HS-27A (cell line): ENCODE measurements around the gene NUDT14.

ENCODE experiments used
- DNase-seq: peaks from one replicate; pipeline ENCODE4 v3.0.0-alpha.2; 2012; ENCODE audit warnings: low read depth, missing footprints

NUDT14 gene

DNA sequence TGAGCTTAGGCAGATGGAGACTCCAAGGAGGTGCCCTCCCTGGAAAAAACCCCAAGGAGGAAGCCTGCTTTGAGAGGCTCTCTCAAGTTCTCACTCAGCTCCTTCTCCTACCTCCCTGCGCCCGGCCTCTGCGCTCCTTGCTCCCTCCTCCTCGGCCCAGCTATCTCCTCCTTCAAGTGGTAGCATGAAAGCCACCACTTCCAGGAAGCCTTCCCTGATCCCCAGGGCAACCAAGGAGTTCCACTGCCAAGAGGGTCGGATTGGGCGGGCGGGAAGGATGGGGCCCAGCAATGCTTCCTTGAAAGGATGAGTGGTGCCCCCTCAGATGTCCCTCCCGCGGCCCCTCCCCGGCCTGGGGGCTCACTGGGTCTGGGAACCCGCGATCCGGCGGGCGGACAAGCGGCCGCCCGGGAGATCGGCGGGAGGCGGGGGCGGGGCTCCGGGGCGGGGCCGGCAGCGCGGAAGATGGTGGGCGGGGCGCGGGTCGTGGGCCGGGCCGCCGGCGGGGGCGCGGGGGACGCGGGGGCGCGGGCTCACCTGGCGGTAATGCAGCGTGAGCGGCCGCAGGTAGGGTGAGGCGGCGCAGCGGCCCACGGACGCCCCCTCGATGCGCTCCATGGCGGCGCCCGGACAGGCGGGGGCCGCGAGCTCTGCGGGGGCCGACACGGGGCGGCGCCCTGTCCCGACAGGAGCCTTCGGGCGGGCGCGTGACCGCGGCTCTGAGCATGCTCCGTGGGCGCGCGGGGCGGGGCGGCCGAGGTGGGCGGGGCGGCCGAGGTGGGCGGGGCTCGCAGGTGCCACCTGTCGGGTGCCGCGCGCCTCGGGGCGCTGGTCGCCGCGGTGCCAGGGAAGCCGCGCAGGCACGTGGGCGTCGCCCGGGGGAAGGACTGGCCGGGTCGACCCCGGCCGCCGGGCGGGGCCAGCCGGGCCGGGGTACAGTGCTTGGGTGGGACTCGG lies at the start of gene NUDT14:
TSS of gene NUDT14 (minus strand) at position 721 of the 957 bp plus-strand sequence. CDS start at position 618, 103 bp downstream.
- no peak for DNase-seq

DNA sequence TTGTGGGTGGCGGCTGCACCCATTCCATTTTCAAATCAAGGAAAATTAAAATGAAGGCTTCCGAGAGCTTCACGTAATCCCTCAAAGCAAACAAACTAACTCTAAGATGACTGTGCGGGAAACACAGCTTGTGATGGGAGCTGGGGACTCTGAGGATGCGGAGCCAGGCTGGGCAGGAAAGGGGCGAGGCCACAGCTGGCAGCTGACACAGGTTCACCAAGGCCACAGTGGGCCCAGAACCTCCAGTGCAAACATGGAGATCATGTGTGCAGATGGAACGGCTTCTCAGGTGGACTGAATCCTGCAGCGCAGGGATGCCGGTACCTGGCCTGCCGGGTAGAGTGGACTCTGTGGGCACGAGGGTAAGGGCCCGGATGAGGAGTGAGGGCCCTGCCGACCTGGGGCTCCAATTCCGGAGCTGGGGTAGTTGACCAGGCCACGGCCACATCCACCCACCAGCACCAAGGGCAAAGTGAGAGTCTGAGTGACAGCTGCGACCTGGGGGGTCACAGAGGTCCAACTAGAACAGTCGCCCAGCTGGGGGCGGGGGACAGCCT lies 48.1 kb upstream of the NUDT14 start:
- no peak for DNase-seq

DNA sequence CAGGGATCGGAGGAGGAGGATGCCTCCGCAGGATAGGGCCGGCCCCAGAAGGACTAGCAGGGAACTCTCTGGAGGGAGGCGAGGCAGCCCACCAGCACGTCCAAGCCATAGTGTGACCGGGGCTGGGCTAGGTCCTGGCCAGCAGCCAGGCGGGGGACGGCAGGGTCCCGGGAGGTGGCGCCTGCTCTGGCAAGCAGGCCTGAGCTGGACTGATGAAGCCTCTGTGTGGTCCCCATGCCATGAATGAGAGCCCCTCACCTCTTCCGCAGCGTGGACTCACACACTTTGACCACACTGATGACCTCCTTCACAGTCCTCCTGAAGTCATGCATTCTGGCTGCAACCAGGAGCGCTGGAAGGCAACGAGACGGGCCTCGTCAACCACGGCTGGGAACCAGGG lies 47.5 kb upstream of the NUDT14 start:
- DNase-seq = no peak

DNA sequence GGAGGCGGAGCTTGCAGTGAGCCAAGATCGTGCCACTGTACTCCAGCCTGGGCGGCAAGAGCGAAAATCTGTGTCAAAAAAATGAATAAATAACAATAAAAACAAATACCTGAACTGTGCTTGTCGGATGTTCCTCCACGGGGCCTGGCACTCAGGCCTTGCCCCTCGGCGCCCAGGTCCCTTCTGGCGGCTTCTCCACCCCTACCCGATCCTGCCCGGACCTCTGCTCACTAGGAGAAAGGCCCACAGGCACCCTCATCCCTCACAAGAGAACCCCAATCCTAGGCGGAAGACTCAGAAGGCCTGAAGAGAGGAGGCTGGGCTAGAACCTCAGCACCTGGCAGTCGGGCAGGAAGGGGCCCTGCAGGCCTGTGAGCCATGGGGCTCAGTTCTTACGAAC lies 46.2 kb upstream of the NUDT14 start:
- DNase-seq = no peak

DNA sequence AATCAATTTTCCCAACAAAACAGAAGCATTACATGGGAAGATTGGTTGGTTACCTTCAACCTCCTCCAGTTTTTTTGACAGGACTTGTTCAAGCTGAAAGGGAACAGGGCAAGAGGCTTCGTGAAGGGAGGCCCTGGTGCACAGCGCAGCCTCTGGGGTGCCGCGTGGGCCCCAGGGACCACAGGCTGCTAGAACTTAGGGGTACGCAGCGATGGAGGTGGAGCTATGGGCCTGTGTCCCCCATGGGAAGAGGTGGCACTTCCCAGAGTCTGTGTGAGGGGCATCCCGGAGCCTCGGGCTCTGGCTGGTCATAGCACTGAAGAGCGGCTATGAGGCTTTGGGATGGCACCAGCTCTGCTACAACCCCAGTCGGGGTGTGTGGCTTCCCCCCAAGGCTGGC lies 45.1 kb upstream of the NUDT14 start:
- no peak for DNase-seq

DNA sequence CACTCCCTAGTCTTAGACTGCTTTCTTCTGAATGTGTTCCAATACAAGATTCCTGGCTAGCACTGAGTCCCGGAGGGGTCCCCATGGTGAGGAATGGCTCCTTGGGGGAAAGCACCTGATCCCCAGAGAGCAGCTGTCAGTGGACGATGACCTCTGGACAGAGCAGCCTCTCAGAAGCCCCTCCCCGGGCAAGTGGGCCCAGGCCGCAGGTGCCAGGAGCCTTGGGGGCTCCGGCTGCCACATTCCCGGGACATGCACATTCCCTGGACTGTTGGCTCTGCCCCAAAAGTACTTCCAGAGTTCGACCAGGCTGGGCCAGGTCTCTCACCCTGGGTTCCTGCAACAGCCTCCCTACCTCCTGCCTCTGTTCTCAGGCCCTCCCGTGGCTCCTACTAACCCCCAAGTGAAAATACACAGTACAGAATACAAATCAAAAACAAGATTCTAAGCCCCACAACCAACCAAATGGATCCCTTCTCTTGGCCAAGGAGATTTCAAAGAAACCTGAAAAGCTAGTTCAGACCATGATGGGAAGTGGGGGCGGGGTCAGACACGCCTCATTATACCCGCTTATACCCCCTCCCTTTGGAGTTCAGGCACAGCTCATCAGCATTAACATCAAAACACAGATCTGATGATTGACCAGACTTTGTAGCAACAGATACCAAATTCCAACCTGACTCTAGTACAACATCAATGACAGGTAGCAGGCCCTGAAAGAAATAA lies 43.9 kb upstream of the NUDT14 start:
- no peak for DNase-seq

DNA sequence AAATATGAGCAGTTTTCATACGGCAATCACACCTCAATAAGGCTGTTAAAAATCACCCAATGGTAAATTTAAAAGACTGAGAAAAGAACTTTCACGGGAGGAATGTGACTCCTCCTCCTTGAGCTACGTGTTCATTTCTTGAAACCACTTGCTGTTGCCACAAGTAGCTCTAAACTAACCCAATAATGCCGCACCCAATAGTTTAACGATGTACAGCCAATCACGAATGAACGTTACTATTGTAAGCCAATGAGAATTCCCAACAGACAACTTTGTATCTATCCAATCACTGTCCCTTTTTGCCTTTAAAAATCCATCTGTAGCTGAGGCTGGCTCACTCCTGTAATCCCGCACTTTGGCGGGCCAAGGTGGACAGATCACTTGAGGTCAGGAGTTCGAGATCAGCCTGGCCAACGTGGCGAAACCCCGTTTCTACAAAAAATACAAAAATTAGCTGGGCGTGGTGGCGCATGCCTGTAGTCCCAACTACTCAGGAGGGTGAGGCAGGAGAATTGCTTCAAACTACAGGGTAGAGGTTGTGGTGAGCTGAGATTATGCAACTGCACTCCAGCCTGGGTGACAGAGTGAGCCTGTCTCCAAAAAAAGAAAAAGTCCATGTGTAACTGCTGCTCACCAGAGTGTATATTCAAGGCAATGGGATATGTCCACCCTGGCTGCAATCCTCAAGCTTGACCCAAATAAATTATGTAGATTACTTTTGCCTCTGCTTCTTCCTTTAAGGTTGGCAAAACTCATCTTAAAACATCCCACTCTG lies 42.8 kb upstream of the NUDT14 start:
- no peak for DNase-seq

DNA sequence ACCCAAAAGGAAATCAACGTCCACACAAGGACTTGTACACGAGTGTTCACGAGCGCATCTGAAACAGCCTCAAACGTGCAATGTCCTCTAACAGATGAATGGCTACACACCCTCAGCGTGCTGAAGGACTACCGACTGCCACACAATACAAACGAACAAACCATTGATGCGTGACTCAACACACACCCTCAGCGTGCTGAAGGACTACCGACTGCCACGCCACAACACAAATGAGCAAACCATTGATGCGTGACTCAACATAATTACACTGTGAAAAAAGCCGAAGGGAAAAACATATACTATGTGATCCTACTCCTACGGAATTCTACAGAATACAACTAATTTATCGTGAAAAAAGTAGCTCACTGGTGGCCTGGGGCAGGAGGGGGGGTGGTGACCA lies 42.1 kb upstream of the NUDT14 start:
- DNase-seq = no peak

DNA sequence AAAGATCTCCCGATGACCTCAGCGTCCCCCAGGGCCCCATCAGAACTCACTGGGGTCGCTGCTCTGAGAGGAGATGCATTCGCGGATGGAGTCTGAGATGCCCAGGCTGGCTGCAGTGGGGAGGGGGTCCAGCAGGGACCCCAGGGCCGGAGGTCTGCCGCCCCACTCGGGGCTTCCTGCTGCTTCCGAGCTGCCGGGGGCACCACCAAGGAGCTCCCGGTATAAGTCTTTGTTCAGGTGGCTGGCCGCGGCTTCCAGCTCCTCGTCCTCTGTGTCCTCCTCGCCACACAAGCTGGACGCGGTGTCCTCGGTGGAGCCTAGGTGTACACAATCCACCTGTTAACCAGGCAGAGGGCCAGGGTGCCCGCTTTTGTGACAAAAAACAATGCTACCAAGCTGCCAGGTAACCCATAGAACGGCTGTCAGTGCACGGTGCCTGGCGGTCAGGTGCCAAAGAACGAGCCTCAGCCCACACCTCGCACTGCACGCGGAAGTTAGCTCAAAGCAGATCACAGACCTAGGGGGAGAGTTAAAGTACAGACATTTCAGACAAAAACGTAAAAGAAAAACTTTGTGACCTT lies 40.6 kb upstream of the NUDT14 start:
- no peak for DNase-seq

DNA sequence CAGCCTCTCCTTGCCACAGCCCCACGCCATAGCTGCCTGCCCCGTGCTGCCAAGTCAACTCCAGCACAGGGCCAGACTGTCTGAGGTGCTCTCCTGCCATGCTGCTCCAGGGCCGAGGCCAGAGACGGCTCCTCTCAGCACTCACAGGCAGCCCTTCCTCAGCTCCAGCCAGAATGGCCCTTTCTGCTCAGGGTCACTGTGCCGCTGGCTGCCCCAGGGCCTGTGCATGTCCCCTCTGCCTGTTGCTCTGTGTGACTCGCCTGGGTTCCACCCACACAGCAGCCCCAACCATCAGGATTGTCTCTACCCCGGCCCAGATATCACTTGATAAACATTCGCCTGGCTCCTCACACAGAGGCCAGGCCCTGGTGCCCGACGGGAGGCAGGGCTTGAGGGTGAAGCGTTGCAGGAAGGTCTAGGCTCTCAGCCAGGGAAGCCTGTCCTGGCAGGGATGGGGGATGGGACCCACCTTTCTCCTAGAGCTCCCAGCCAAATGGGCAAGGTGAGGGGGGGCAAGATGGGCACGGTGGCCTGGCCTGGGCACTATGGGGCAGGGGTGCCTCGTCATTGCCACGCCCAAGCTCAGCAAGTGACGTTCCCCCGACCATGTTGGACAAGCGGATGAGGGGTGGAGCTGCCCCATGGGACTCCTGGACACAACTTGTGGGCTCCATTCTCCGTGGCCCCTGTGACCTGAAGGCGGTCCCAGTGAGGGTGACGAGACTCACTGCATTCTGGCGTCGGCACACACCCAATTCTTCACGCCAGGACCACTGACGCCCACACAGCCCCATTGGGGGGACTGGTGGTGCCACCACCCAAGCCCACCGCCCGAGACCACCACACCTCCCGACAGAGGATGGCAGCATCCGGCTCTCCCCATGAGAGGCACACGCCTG lies 39.8 kb upstream of the NUDT14 start:
- DNase-seq = no peak

DNA sequence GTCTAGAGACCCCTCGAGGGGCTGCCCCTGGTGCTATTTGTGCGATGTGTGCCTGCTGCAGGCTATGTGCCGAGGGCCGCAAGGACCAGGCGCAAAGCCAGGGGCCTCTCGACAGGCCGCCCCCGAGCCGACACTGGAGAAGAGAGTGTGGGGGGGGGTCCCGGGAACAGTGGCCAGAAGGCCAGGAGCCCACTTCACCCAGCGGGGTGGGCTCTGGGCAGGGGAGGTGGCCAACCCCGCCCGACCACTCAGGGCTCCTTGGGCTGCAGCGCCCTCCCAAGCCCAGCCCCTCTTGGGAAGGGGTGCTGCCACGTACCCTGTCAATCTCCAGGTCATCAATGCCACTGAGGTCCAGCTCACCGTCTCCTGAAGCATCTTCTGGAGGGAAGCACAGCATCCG lies 38.6 kb upstream of the NUDT14 start:
- no peak for DNase-seq

DNA sequence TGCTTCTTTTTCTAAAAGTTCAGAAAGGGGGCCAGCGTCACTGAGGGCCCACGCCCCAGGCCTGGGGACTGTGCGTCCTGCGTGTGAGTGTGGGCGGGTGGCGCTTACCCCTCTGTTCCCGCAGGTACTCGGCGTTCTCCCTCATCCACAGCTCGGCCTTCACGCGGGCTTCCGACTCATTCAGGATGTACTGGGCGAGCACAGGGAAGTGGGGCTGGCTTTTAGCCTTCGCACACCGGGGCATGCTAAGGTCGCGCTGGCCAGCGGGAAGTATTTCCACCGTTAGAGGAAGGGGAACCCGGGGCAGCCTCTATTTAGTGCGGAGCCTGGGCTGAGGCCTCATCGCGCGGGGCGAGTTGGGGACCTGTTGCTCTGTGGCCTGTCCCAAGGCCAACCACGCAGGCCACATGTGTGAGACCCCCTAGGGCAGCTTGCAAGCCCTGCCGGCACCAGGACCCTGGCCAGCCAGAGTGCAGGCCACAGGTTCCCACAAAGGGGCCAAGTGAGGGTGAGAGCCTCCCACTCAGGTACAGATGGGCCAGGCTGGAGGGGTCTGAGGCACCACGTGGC lies 38.0 kb upstream of the NUDT14 start:
- DNase-seq = no peak

DNA sequence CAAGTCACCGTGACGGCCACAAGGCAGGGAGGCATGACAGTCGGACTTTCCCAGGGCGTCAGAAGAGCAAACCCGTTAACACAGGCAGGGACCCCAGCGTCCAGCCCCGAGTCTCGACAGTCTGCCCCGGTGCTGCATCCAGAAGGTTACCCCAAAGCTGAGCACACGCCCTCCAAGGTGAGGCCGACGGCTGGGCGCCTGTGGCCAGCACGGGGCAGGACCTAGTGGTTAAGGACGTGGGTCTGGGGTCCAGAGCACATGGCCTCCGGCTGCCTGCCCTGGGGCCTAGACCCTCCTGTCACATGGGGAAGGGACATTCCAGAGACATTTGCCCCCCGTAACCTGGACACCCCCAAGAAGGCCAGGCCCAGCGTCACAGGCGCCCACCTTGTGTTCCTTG lies 37.5 kb upstream of the NUDT14 start:
- no peak for DNase-seq

DNA sequence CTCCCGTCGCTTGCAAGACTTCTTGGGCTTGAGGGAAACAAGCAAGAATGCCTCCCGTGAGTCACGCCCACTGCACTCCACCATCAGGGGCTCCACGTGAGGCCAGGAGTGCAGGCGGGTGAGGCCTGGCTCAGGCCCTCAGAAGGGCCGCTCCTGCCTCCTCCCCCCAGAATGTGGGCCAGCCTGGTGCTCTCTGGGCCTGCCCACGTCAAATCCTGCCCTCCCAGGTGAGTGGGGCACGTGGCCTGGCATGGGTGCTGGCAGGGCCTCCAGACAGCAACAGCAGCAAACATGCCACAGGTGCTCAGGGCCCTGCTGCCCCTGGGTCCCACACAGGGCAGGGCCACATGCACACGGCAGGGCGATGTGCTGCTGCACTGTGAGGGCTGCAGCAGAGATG lies 36.7 kb upstream of the NUDT14 start:
- no peak for DNase-seq

DNA sequence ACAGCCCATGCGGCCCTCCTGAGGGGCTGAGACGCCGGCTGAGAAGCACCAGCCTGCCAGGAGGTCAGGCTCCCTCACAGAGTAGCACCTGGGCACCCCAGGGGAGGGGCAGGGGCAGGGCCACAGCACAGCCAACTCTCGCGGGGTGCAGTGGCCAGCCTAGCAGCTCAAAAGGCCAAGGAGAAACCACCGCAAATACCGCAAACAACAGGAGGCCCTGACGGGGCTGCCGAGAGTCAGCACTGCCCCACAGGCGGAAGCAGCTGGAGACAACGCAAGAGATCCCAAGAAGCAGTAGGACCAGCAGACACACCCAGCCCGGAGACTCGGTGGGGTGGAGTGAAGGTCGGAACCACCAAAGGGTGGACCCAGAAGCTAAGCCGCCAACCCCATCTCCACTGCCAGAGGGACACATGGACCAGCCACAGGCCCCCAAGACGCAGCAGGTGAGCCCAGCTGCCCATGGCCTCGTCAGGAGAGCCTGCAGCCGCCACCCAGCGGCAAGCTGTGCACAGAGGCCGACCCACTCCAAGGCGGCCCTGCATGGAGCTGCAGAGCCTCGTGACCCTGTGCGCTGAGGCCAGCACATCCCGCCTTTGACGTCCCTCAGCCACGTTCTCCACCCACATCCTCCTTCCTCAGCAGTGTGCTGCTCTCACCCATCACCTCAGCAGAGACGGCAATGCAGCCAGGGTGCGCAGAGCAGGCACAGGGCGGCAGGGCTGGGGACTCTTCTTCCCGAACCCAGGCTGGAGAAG lies 35.6 kb upstream of the NUDT14 start:
- DNase-seq = no peak

DNA sequence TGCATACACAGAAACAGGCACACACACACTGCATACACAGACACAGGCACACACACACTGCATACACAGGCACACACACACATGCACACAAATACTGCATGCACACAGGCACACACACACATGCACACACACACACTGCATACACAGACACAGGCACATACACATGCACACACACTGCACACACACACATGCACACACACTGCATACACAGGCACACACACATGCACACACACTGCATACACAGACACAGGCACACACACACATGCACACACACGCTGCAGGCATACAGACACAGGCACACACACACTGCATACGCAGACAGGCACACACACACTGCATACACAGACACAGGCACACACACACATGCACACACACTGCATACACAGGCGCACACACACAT lies 34.5 kb upstream of the NUDT14 start:
- DNase-seq = no peak

DNA sequence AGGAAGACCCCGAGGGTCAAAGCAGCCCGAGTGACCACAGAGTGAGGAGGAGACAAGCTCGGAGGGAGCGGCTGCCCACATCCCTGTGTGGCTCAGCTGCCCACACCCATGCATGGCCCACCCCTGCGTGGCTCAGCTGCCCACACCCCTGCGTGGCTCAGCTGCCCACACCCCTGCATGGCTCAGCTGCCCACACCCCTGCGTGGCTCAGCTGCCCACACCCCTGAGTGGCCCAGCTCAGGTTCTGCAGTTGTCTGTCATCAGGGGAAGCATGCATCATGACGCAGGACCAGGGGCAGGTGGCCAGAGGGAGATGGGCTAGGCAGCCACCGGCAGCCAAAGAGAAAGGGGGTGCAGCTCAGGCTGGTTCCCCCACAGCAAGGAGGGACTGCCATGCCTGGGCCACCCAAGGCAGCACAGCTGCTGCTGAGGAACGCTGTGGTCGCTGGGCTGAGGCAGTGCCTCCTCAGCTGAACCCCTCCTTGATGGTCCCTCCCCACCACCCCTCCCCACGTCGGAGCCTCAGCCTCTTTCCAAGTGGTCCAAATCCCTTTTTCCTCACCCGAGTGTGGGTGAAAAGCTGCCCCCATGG lies 33.3 kb upstream of the NUDT14 start:
- no peak for DNase-seq

DNA sequence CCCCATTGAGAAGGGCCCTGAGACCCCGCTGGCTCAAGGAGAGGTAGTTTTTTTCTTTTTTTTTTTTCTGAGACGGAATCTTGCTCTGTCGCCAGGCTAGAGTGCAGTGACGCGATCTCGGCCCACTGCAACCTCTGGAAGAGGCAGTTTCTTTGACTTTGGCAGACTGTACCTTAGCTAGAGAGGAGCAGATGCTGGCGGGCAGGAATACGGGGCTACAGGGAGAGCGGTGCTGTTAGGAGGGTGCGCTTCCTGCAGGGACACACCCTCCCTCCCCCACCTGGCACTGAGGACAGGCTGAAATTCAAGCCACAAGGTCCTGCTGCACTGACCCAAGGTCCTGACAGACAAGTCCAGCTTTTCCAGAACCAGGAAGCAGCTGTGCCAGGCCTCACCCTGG lies 32.2 kb upstream of the NUDT14 start:
- no peak for DNase-seq
